Glutamatergic neuron (in vitro differentiated cells): Measurements from ENCODE around the gene LSM3. TPM values are rescaled to one million over a fixed set of nuclear protein-coding genes. Genes with fewer than 3 reads are reported as not detected.

Experiments
- DNase-seq: peaks from one replicate; pipeline ENCODE4 v3.0.0; 2022
- H3K27ac Mint-ChIP-seq: one replicate; pipeline ENCODE4 v1.8.0; 2020; ENCODE audit warnings: mild to moderate bottlenecking, mixed read lengths, inconsistent platforms; ENCODE audit not compliant: unreplicated experiment
- H3K27me3 Mint-ChIP-seq: one replicate; pipeline ENCODE4 v1.8.0; 2020; ENCODE audit warnings: mild to moderate bottlenecking, moderate library complexity, mixed read lengths, inconsistent platforms; ENCODE audit not compliant: unreplicated experiment
- H3K36me3 Mint-ChIP-seq: one replicate; pipeline ENCODE4 v1.8.0; 2020; ENCODE audit warnings: mild to moderate bottlenecking, mixed read lengths, inconsistent platforms; ENCODE audit not compliant: unreplicated experiment
- H3K4me1 Mint-ChIP-seq: one replicate; pipeline ENCODE4 v1.8.0; 2020; ENCODE audit warnings: mild to moderate bottlenecking, low read depth, mixed read lengths, inconsistent platforms; ENCODE audit not compliant: unreplicated experiment
- H3K4me3 Mint-ChIP-seq: one replicate; pipeline ENCODE4 v1.8.0; 2020; ENCODE audit warnings: mild to moderate bottlenecking, mixed read lengths, inconsistent platforms; ENCODE audit not compliant: unreplicated experiment
- H3K9me3 Mint-ChIP-seq: one replicate; pipeline ENCODE4 v1.8.0; 2020; ENCODE audit warnings: mild to moderate bottlenecking, moderate library complexity, mixed read lengths, inconsistent platforms; ENCODE audit not compliant: unreplicated experiment
- total RNA-seq: library from RNA; stranded (reverse); fragmentation: NEBNext Ultra II Directional; extraction: Animal tissue kit (Norgen Biotek cat#: 25700); gene quantifications from one replicate; pipeline ENCODE4 v1.2.1, GENCODE V29; 2021; ENCODE audit not compliant: unreplicated experiment
- TF ChIP-seq, protein P1 (sequence below): fragments of 200-600 bp; sonication (generic); IDR thresholded peaks from one replicate; pipeline ENCODE4 v1.5.0; 2021; ENCODE audit not compliant: partially characterized antibody, unreplicated experiment

The LSM3 gene
- total RNA-seq, 1 donor from 2014 or later = 8.4 TPM

DNA sequence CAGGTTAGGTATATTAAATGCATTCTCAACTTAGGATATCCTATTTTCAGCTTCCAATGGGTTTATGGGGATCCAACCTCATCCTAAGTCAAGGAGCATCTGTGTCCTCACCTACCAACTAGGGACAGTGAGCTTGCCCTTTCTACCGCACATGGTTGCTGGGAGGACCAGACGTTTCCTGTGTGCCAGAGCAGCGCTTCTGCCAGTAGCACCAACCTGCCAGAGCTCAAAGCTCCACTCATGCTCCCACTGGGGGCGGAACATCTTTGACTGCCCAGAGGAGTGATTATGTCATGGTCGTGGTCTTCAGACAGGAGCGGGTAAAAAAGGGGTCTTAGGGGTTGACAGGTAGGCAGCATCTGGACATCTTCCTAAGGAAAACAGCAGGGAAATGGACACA lies 25.0 kb upstream of the LSM3 start:
- Mint-ChIP-seq H3K9me3 (peaks cover 2% of the 10 kb centered on the region), H3K4me1 (no peaks in the 10 kb centered on the region), H3K27ac (no peak overlapping the region), H3K27me3 (peaks cover 2% of the 10 kb centered on the region), H3K4me3 (no peak overlapping the region), H3K36me3 (no peaks in the 10 kb centered on the region)
- no peak for DNase-seq
- TF ChIP-seq, protein P1, sequence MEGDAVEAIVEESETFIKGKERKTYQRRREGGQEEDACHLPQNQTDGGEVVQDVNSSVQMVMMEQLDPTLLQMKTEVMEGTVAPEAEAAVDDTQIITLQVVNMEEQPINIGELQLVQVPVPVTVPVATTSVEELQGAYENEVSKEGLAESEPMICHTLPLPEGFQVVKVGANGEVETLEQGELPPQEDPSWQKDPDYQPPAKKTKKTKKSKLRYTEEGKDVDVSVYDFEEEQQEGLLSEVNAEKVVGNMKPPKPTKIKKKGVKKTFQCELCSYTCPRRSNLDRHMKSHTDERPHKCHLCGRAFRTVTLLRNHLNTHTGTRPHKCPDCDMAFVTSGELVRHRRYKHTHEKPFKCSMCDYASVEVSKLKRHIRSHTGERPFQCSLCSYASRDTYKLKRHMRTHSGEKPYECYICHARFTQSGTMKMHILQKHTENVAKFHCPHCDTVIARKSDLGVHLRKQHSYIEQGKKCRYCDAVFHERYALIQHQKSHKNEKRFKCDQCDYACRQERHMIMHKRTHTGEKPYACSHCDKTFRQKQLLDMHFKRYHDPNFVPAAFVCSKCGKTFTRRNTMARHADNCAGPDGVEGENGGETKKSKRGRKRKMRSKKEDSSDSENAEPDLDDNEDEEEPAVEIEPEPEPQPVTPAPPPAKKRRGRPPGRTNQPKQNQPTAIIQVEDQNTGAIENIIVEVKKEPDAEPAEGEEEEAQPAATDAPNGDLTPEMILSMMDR = no peak

DNA sequence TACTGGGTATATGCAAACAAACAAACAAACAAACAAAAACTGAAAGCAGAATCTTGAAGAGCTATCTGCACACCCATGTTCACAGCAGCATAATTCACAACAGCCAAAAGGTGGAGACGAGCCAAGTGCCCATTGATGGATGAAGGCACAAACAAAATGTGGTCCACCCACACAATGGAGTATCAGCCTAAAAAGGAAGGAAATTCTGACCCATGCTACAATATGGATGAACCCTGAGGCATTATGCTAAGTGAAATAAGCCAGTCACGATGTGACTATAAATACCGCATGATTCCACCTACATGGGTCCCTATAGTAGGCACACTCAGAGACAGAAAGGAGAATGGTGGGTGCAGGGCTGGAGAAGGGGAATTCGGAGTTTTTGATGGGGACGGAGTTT lies 24.3 kb upstream of the LSM3 start:
- TF ChIP-seq, protein P1 = no peak
- Mint-ChIP-seq H3K4me1 (no peaks in the 10 kb centered on the region), H3K9me3 (peaks cover 2% of the 10 kb centered on the region), H3K4me3 (no peak overlapping the region), H3K27me3 (peaks cover 2% of the 10 kb centered on the region), H3K27ac (no peak overlapping the region), H3K36me3 (no peaks in the 10 kb centered on the region)
- no peak for DNase-seq

DNA sequence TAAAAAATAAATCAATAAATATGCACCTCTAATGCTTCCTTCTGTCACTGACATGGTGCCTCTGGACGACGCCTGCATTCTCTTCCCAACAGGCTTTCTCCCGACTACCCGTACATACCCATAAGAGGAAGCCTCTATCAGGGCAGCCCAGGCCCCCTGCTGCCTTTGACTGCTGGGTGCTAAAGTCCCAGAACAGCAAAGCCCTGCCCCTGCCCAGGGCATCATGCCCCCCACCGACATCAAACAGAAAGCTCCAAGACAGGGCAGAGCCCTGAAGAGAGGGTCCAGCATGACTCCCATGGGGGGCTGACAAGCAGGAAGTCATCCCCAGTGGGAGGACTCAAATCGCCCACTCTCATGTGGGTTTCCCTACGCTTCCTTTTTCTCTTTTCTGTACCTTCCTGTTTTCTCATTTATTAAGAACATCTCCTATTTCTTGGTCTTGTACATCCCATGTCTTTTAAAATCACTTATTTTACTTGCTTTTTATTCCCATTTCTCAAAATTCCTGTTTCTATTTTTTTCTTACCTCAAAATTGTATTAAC lies 23.6 kb upstream of the LSM3 start:
- TF ChIP-seq, protein P1 = no peak
- H3K27ac Mint-ChIP-seq = no peak overlapping the region
- no peak overlapping the region for H3K4me3 Mint-ChIP-seq
- peaks cover 2% of the 10 kb centered on the region for H3K27me3 Mint-ChIP-seq
- H3K4me1 Mint-ChIP-seq = no peaks in the 10 kb centered on the region
- no peaks in the 10 kb centered on the region for H3K36me3 Mint-ChIP-seq
- DNase-seq = no peak
- H3K9me3 Mint-ChIP-seq = peaks cover 2% of the 10 kb centered on the region

DNA sequence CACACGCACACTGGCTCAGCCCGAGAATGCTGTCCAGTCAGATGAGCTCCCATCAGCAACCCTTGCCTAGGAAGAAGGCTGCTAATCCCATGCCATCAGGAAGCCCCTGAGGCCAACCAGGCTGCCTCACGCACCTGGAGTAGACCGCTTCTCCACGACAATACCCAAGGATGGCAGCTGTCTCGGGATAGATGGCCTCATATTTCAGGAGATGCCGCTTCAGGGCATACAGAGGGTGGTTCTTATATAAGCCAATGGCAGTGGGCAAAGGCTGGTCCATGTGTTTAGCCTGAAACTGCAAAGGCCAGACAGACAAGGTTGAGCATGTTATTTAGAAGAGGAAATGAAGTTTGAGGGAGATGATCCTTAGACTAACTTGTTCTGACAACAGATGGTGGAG lies 22.4 kb upstream of the LSM3 start:
- H3K4me1 Mint-ChIP-seq = no peaks in the 10 kb centered on the region
- TF ChIP-seq, protein P1 = no peak
- no peak overlapping the region for H3K27ac Mint-ChIP-seq
- peaks cover 3% of the 10 kb centered on the region for H3K36me3 Mint-ChIP-seq
- no peaks in the 10 kb centered on the region for H3K27me3 Mint-ChIP-seq
- no peak for DNase-seq
- no peaks in the 10 kb centered on the region for H3K9me3 Mint-ChIP-seq
- no peak overlapping the region for H3K4me3 Mint-ChIP-seq

DNA sequence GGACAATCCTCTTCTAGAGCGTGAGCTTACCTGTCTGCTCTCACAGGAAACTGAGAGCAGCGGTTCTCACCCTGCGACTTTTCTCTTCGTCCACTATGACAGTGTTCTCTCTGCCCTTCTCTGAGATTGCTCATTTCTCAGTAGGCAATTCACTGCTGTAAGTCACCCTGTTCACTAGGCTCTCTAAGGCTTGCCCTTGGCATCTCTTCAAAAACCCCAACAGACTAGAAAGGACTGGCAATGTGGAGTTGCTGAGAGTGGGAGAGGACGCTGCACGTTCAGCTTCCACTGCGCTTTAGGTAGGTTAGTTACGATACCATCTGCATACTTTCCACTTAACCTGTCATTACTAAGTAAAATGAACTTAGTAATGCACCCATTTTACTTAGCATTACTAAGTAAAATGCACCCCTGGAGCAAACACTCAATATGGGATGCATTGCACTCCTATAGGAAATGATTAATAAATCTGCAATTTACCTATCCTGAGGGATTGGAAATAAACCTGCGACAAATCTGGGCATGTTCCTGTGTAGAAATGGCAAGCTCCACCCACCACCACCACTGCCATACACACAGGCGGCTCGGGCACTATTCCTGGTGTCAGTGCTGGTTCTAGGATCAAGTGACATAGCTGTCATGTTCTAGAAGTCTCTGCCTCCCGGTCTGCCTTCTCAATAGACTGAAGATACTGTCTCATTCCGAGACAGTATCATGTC lies 21.6 kb upstream of the LSM3 start:
- H3K4me3 Mint-ChIP-seq = no peak overlapping the region
- TF ChIP-seq, protein P1 = no peak
- no peak for DNase-seq

More for the DNA sequence above, 21.6 kb upstream of the LSM3 start:
- no peaks in the 10 kb centered on the region for H3K4me1 Mint-ChIP-seq
- peaks cover 5% of the 10 kb centered on the region for H3K9me3 Mint-ChIP-seq
- no peaks in the 10 kb centered on the region for H3K27me3 Mint-ChIP-seq
- peaks cover 10% of the 10 kb centered on the region for H3K36me3 Mint-ChIP-seq
- H3K27ac Mint-ChIP-seq = no peak overlapping the region
